ENCODE results near the gene LDAH. TPM values are rescaled to one million over a fixed set of nuclear protein-coding genes. Genes with fewer than 3 reads are reported as not detected.
A peak's percentile ranks its signal among the peaks of the same experiment; 100 is the strongest.

LDAH gene
- total RNA-seq, 1 donor from 2014 or later, result 28.0 TPM

- Mint-ChIP-seq H3K4me3 (ENCODE audit: unreplicated experiment) (no peak overlapping the region), H3K27me3 (ENCODE audit: unreplicated experiment) (no peaks in the 10 kb centered on the region), H3K9me3 (ENCODE audit: unreplicated experiment) (no peaks in the 10 kb centered on the region), H3K4me1 (ENCODE audit: unreplicated experiment) (peaks cover 24% of the 10 kb centered on the region), H3K36me3 (ENCODE audit: unreplicated experiment) (peaks cover 15% of the 10 kb centered on the region), H3K27ac (ENCODE audit: unreplicated experiment) (no peak overlapping the region)
- TF ChIP-seq, protein P1, sequence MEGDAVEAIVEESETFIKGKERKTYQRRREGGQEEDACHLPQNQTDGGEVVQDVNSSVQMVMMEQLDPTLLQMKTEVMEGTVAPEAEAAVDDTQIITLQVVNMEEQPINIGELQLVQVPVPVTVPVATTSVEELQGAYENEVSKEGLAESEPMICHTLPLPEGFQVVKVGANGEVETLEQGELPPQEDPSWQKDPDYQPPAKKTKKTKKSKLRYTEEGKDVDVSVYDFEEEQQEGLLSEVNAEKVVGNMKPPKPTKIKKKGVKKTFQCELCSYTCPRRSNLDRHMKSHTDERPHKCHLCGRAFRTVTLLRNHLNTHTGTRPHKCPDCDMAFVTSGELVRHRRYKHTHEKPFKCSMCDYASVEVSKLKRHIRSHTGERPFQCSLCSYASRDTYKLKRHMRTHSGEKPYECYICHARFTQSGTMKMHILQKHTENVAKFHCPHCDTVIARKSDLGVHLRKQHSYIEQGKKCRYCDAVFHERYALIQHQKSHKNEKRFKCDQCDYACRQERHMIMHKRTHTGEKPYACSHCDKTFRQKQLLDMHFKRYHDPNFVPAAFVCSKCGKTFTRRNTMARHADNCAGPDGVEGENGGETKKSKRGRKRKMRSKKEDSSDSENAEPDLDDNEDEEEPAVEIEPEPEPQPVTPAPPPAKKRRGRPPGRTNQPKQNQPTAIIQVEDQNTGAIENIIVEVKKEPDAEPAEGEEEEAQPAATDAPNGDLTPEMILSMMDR (IDR thresholded peaks at IDR 0.05), result no peak
- no peak for DNase-seq (ENCODE audit: extremely low spot score, unreplicated experiment)
Measured at GRCh38 chr2:20677301-20678085, 145.4 kb downstream of the LDAH start.

DNA sequence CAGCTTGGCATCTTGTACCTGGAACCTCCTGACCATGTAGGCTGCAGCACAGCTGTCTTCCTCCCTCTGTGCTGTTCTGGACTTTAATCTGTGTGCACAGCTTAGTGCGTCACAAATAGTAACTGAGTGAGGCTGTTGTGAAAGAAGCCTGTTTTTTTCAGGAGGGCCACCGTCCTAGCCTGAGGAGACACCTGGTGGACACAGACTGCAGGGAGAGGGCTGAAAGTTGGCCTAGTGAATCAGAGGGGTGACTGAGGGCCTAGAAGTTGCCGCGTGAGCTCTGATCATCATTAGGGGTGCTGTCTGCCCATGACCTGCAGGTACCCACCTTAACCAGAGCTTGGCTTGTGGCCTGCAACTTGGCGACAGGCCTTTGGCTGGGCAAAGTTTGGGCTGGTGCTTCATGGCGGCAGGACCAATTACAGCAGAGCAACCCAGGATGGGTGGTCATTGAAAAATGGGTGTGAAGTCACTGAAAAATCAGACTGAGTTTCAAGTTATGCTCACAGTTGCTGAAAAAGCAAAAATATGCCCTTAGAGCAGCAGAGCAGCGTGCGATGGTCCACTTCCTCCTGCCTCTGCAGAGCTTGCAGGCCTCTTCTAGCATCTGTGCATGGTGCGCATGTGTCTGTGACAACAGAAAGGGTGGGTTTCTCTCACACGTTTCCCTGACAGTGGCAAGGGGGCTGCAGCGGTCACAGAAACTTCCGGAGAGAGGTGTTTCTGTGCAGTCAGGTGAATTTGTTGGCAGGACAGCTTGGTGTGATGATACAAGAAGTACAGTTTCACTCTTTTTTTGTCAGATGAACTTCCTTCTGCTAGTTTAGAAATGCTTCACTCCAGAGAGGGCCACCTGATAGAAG lies 146.3 kb downstream of the LDAH start:
- no peaks in the 10 kb centered on the region for H3K27me3 Mint-ChIP-seq (ENCODE audit: unreplicated experiment)
- H3K4me1 Mint-ChIP-seq (ENCODE audit: unreplicated experiment), result peaks cover 20% of the 10 kb centered on the region
- H3K9me3 Mint-ChIP-seq (ENCODE audit: unreplicated experiment), result no peaks in the 10 kb centered on the region
- H3K27ac Mint-ChIP-seq (ENCODE audit: unreplicated experiment), result no peak overlapping the region
- TF ChIP-seq, protein P1 (IDR thresholded peaks at IDR 0.05), result no peak
- peaks cover 10% of the 10 kb centered on the region for H3K36me3 Mint-ChIP-seq (ENCODE audit: unreplicated experiment)
- no peak overlapping the region for H3K4me3 Mint-ChIP-seq (ENCODE audit: unreplicated experiment)
- DNase-seq (ENCODE audit: extremely low spot score, unreplicated experiment), result no peak

DNA sequence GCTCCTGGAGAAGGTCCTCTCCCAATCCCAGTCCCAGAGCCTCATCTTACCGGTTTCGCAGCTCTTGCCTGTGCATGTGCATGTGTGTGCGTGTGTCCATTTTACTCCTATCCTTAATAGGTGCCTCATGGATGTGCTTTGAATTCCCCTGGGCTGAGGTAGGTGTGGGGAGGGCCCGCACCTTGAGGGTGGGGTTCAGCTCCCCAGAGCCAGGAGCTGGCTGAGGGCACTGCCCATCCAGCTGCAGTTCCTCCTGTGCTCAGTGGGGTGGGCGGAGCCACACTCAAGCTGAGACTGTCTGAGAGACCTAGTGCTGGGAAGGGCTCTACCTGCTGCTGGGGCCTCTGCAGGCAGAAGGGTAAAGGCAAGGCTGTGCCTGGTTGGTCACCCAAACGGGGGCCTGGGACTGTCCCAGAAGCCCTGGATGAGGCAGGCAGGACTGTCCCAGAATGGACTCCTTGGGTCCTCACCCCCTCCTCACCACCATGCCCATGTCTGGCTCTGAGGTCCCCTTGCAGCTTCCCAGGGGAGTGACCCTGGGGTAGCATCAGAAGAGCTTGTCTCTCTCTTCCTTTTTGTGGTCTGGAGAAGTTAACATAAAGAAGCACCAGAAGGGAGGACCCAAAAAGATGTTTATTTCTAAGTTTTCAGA lies 147.1 kb downstream of the LDAH start:
- H3K36me3 Mint-ChIP-seq (ENCODE audit: unreplicated experiment), result peaks cover 6% of the 10 kb centered on the region
- H3K27ac Mint-ChIP-seq (ENCODE audit: unreplicated experiment), result no peak overlapping the region
- H3K4me1 Mint-ChIP-seq (ENCODE audit: unreplicated experiment), result peaks cover 20% of the 10 kb centered on the region
- H3K27me3 Mint-ChIP-seq (ENCODE audit: unreplicated experiment), result no peaks in the 10 kb centered on the region
- H3K9me3 Mint-ChIP-seq (ENCODE audit: unreplicated experiment), result no peaks in the 10 kb centered on the region
- H3K4me3 Mint-ChIP-seq (ENCODE audit: unreplicated experiment), result no peak overlapping the region
- TF ChIP-seq, protein P1 (IDR thresholded peaks at IDR 0.05), result no peak
- DNase-seq (ENCODE audit: extremely low spot score, unreplicated experiment), result no peak

DNA sequence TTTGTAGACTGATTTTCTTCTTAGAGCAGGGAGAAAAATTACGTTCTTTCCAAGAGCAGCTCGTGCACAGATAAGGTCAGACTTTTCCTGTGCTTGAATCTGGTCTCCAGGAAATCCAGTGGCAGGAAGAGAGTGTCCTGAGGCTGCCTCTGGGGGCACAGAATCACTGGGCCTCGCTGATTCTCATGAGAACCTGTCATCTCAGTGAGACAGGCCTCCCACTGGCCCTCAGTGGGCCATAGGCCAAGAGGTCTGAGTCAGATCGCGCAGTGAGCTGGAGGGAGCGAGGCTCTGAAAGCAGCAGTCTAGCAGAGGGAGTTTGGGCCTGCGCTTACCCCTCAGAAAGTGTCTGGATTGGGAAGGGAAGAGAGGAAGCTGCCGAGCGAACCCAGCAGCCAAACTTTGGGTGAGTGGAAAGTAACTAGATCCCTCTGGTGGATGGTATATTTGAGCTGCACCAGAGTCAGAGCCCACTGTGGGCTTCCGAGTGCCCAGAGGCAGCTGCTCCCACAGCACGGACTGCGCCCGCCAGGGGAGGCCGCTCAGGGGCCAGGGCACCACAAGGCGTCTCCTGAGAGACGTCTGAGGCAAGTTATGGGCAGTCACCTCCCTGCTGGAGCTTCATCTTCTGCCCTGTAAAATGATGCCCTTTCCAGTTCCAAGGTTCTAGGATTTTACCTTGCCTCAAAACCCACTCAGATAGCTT lies 147.8 kb downstream of the LDAH start:
- no peak for DNase-seq (ENCODE audit: extremely low spot score, unreplicated experiment)
- no peak overlapping the region for H3K4me3 Mint-ChIP-seq (ENCODE audit: unreplicated experiment)
- peaks cover 20% of the 10 kb centered on the region for H3K4me1 Mint-ChIP-seq (ENCODE audit: unreplicated experiment)

More for the DNA sequence above, 147.8 kb downstream of the LDAH start:
- TF ChIP-seq, protein P1 (IDR thresholded peaks at IDR 0.05), result no peak
- no peaks in the 10 kb centered on the region for H3K27me3 Mint-ChIP-seq (ENCODE audit: unreplicated experiment)
- peaks cover 6% of the 10 kb centered on the region for H3K36me3 Mint-ChIP-seq (ENCODE audit: unreplicated experiment)
- H3K27ac Mint-ChIP-seq (ENCODE audit: unreplicated experiment), result peak overlapping the region; percentile 73
- H3K9me3 Mint-ChIP-seq (ENCODE audit: unreplicated experiment), result no peaks in the 10 kb centered on the region

Measured in osteocyte (in vitro differentiated cells).